Mesothelial cell of epicardium (in vitro differentiated cells): ENCODE results near the gene OPTC. TPM values are rescaled to one million over a fixed set of nuclear protein-coding genes. Genes with fewer than 3 reads are reported as not detected.

Experiments used
- DNase-seq, 2 experiments: peaks; one replicate each; pipeline ENCODE4 v3.0.0; 2021; ENCODE audit warnings: low spot score in 2 of 2; ENCODE audit not compliant: unreplicated experiment in 2 of 2
- H3K27ac Mint-ChIP-seq: 2 replicates; pipeline ENCODE4 v1.8.0; 2021; ENCODE audit warnings: mixed read lengths
- H3K27me3 Mint-ChIP-seq: 2 replicates; pipeline ENCODE4 v1.8.0; 2021; ENCODE audit warnings: low read depth, mixed read lengths
- H3K36me3 Mint-ChIP-seq: 2 replicates; pipeline ENCODE4 v1.8.0; 2021; ENCODE audit warnings: mixed read lengths
- H3K4me1 Mint-ChIP-seq: 2 replicates; pipeline ENCODE4 v1.8.0; 2021; ENCODE audit warnings: mixed read lengths
- H3K4me3 Mint-ChIP-seq: 2 replicates; pipeline ENCODE4 v1.8.0; 2021; ENCODE audit warnings: mild to moderate bottlenecking, moderate library complexity, mixed read lengths
- H3K9me3 Mint-ChIP-seq: 2 replicates; pipeline ENCODE4 v1.8.0; 2021; ENCODE audit warnings: mixed read lengths
- CTCF ChIP-seq: fragments of 200-600 bp; sonication (generic); IDR thresholded peaks from one replicate; pipeline ENCODE4 v1.5.0; 2021; ENCODE audit warnings: antibody characterized with exemption; ENCODE audit not compliant: unreplicated experiment
- total RNA-seq: library from RNA; stranded (reverse); gene quantifications from 3 replicates; pipeline ENCODE4 v1.2.1, GENCODE V29; 2021

Gene OPTC
- total RNA-seq, 1 donor from 2014 or later, result not detected

- H3K9me3 Mint-ChIP-seq, result no peaks in the 10 kb centered on the region
- peaks cover 2% of the 10 kb centered on the region for H3K27me3 Mint-ChIP-seq
- H3K27ac Mint-ChIP-seq, result no peak overlapping the region
- no peak for DNase-seq
- peaks cover 2% of the 10 kb centered on the region for H3K36me3 Mint-ChIP-seq
- H3K4me3 Mint-ChIP-seq, result no peak overlapping the region
- no peak for TF ChIP-seq CTCF
- peaks cover 15% of the 10 kb centered on the region for H3K4me1 Mint-ChIP-seq
Observed at GRCh38 chr1:203455706-203456105, 38.2 kb upstream of the OPTC start.

- H3K27me3 Mint-ChIP-seq, result peaks cover 2% of the 10 kb centered on the region
- DNase-seq, result no peak
- peaks cover 10% of the 10 kb centered on the region for H3K4me1 Mint-ChIP-seq
- no peaks in the 10 kb centered on the region for H3K9me3 Mint-ChIP-seq
- H3K27ac Mint-ChIP-seq, result no peak overlapping the region
- no peak for TF ChIP-seq CTCF
- H3K36me3 Mint-ChIP-seq, result peaks cover 2% of the 10 kb centered on the region
- H3K4me3 Mint-ChIP-seq, result no peak overlapping the region
Observed at GRCh38 chr1:203456577-203456976, 37.4 kb upstream of the OPTC start.

GRCh38 chr1:203458078-203458477 lies 35.9 kb upstream of the OPTC start:
- no peak overlapping the region for H3K27ac Mint-ChIP-seq
- no peak for DNase-seq
- H3K36me3 Mint-ChIP-seq, result peaks cover 2% of the 10 kb centered on the region
- H3K9me3 Mint-ChIP-seq, result no peaks in the 10 kb centered on the region
- H3K4me1 Mint-ChIP-seq, result peaks cover 5% of the 10 kb centered on the region
- peaks cover 5% of the 10 kb centered on the region for H3K27me3 Mint-ChIP-seq
- H3K4me3 Mint-ChIP-seq, result no peak overlapping the region
- TF ChIP-seq CTCF, result no peak

GRCh38 chr1:203459671-203460201 lies 34.2 kb upstream of the OPTC start:
- no peak overlapping the region for H3K27ac Mint-ChIP-seq
- H3K36me3 Mint-ChIP-seq, result peaks cover 2% of the 10 kb centered on the region
- no peak for DNase-seq
- peaks cover 5% of the 10 kb centered on the region for H3K27me3 Mint-ChIP-seq
- no peak for TF ChIP-seq CTCF
- no peaks in the 10 kb centered on the region for H3K9me3 Mint-ChIP-seq
- peaks cover 15% of the 10 kb centered on the region for H3K4me1 Mint-ChIP-seq
- H3K4me3 Mint-ChIP-seq, result no peak overlapping the region

- H3K27me3 Mint-ChIP-seq, result peaks cover 5% of the 10 kb centered on the region
- H3K9me3 Mint-ChIP-seq, result no peaks in the 10 kb centered on the region
- peaks cover 32% of the 10 kb centered on the region for H3K4me1 Mint-ChIP-seq
- H3K4me3 Mint-ChIP-seq, result no peak overlapping the region
- no peak overlapping the region for H3K27ac Mint-ChIP-seq
- no peak for TF ChIP-seq CTCF
- peaks cover 2% of the 10 kb centered on the region for H3K36me3 Mint-ChIP-seq
- DNase-seq, result no peak
Observed at GRCh38 chr1:203461717-203462116, 32.2 kb upstream of the OPTC start.

- Mint-ChIP-seq H3K4me3 (no peak overlapping the region), H3K4me1 (peaks cover 33% of the 10 kb centered on the region), H3K27me3 (peaks cover 5% of the 10 kb centered on the region), H3K36me3 (peaks cover 2% of the 10 kb centered on the region), H3K9me3 (no peaks in the 10 kb centered on the region), H3K27ac (no peak overlapping the region)
- no peak for TF ChIP-seq CTCF
- DNase-seq, result no peak
Observed at GRCh38 chr1:203462143-203462542, 31.8 kb upstream of the OPTC start.
